ENCODE measurements around the gene MUCL1. TPM values are rescaled to one million over a fixed set of nuclear protein-coding genes. Genes with fewer than 3 reads are reported as not detected.

MUCL1 gene
- total and polyA plus RNA-seq, 2 experiments from 2014 or later: not detected

DNA sequence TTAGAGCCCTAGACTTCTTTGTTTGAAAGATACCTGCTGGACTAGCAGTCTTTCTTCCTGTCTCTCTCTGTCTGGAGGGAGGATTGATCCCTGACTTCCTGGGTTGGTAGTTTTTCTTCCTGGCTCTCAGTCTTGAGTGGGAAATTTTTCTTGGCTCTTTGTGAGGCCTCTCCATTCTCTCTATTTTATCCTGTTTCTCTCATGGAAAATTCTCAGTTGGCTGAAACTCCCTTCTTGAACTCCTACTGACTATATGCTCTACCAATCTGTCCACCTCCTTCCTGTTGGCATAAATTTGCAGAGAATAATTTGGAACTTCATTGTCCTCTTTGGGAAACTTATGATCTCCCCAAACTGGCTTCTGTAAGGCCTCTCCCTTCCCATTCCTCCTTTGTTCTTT is 24.1 kb upstream of the MUCL1 start:
- Histone ChIP-seq H3K4me3 (no peak overlapping the region), H3K9me2 (ENCODE audit: insufficient read depth) (no peaks in the 10 kb centered on the region), H3K27ac (ENCODE audit: low read depth) (no peak overlapping the region), H3K4me1 (ENCODE audit: insufficient read depth) (no peaks in the 10 kb centered on the region), H3K4me2 (no peak overlapping the region), H3K27me3 (ENCODE audit: insufficient read depth) (no peaks in the 10 kb centered on the region), H4K20me1 (replicated peaks; ENCODE audit: insufficient read depth) (no peaks in the 10 kb centered on the region), H2AFZ (peak overlapping the region; percentile 53; the same call in 1 of the 2 replicates), H3K79me2 (replicated peaks; ENCODE audit: insufficient read depth) (no peaks in the 10 kb centered on the region), H3K36me3 (ENCODE audit: insufficient read depth) (no peaks in the 10 kb centered on the region), H3F3A (replicated peaks; ENCODE audit: low read depth) (no peaks in the 10 kb centered on the region)
- Mint-ChIP-seq H3K27me3 (ENCODE audit: insufficient read depth, low read depth, poor library complexity) (peaks cover 2% of the 10 kb centered on the region), H3K4me1 (peaks cover 4% of the 10 kb centered on the region; the same call in 1 of the 3 replicates), H3K9me3 (no peaks in the 10 kb centered on the region), H3K36me3 (ENCODE audit: low read depth) (no peaks in the 10 kb centered on the region), H3K4me3 (no peak overlapping the region), H3K27ac (no peak overlapping the region)
- DNase-seq (ENCODE audit: low spot score) (no peak), ATAC-seq (no peak)
- TF ChIP-seq CREB1 (CRISPR knock-in tag; IDR thresholded peaks at IDR 0.05; ENCODE audit: low read depth) (no peak), ZNF114 (CRISPR knock-in tag; IDR thresholded peaks at IDR 0.05) (no peak), STAT1 (IDR thresholded peaks at IDR 0.05; ENCODE audit: unreplicated experiment) (no peak)
- TF ChIP-seq, protein P1, sequence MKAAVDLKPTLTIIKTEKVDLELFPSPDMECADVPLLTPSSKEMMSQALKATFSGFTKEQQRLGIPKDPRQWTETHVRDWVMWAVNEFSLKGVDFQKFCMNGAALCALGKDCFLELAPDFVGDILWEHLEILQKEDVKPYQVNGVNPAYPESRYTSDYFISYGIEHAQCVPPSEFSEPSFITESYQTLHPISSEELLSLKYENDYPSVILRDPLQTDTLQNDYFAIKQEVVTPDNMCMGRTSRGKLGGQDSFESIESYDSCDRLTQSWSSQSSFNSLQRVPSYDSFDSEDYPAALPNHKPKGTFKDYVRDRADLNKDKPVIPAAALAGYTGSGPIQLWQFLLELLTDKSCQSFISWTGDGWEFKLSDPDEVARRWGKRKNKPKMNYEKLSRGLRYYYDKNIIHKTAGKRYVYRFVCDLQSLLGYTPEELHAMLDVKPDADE (IDR thresholded peaks at IDR 0.05): no peak

DNA sequence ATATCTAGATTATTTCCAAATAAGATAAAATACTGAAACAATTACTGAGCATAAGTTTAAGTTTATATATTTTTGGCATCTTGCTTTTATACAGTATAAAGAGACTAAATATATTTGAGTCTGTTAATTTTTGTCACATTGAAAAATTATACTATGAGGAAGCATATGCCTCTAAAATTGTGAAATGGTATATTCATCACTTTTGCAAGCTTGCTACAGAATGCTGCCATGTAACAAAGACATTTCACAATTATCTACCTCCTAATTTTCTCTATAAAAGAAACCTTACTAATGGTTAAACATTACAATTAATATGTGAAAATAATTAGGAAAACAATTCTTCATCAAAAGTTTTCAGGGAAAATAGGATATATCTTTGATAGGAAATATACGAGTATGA is 22.7 kb upstream of the MUCL1 start:
- H3K36me3 Mint-ChIP-seq (ENCODE audit: low read depth): no peaks in the 10 kb centered on the region
- peaks cover 4% of the 10 kb centered on the region; the same call in 1 of the 3 replicates for H3K4me1 Mint-ChIP-seq
- no peak overlapping the region for H3K27ac Mint-ChIP-seq
- Histone ChIP-seq H3K4me1 (ENCODE audit: insufficient read depth) (no peaks in the 10 kb centered on the region), H3K4me3 (no peak overlapping the region), H3K4me2 (no peak overlapping the region), H2AFZ (no peak overlapping the region), H3K36me3 (ENCODE audit: insufficient read depth) (no peaks in the 10 kb centered on the region), H4K20me1 (replicated peaks; ENCODE audit: insufficient read depth) (no peaks in the 10 kb centered on the region), H3K27me3 (ENCODE audit: insufficient read depth) (no peaks in the 10 kb centered on the region), H3K27ac (ENCODE audit: low read depth) (no peak overlapping the region), H3K79me2 (replicated peaks; ENCODE audit: insufficient read depth) (no peaks in the 10 kb centered on the region), H3F3A (replicated peaks; ENCODE audit: low read depth) (no peaks in the 10 kb centered on the region), H3K9me2 (ENCODE audit: insufficient read depth) (no peaks in the 10 kb centered on the region)
- no peaks in the 10 kb centered on the region for H3K9me3 Mint-ChIP-seq
- no peak for DNase-seq (ENCODE audit: low spot score)
- H3K27me3 Mint-ChIP-seq (ENCODE audit: insufficient read depth, low read depth, poor library complexity): no peaks in the 10 kb centered on the region
- no peak for ATAC-seq
- no peak overlapping the region for H3K4me3 Mint-ChIP-seq
- TF ChIP-seq NANOG (IDR thresholded peaks at IDR 0.05; ENCODE audit: borderline replicate concordance) (no peak), ZNF114 (CRISPR knock-in tag; IDR thresholded peaks at IDR 0.05) (no peak), EZH2phosphoT487 (IDR thresholded peaks at IDR 0.05; ENCODE audit: unreplicated experiment) (no peak), CREB1 (CRISPR knock-in tag; IDR thresholded peaks at IDR 0.05; ENCODE audit: low read depth) (no peak), STAT1 (IDR thresholded peaks at IDR 0.05; ENCODE audit: unreplicated experiment) (no peak)
- TF ChIP-seq, protein P2, sequence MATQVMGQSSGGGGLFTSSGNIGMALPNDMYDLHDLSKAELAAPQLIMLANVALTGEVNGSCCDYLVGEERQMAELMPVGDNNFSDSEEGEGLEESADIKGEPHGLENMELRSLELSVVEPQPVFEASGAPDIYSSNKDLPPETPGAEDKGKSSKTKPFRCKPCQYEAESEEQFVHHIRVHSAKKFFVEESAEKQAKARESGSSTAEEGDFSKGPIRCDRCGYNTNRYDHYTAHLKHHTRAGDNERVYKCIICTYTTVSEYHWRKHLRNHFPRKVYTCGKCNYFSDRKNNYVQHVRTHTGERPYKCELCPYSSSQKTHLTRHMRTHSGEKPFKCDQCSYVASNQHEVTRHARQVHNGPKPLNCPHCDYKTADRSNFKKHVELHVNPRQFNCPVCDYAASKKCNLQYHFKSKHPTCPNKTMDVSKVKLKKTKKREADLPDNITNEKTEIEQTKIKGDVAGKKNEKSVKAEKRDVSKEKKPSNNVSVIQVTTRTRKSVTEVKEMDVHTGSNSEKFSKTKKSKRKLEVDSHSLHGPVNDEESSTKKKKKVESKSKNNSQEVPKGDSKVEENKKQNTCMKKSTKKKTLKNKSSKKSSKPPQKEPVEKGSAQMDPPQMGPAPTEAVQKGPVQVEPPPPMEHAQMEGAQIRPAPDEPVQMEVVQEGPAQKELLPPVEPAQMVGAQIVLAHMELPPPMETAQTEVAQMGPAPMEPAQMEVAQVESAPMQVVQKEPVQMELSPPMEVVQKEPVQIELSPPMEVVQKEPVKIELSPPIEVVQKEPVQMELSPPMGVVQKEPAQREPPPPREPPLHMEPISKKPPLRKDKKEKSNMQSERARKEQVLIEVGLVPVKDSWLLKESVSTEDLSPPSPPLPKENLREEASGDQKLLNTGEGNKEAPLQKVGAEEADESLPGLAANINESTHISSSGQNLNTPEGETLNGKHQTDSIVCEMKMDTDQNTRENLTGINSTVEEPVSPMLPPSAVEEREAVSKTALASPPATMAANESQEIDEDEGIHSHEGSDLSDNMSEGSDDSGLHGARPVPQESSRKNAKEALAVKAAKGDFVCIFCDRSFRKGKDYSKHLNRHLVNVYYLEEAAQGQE (IDR thresholded peaks at IDR 0.05; ENCODE audit: unreplicated experiment): no peak
- TF ChIP-seq, protein P3, sequence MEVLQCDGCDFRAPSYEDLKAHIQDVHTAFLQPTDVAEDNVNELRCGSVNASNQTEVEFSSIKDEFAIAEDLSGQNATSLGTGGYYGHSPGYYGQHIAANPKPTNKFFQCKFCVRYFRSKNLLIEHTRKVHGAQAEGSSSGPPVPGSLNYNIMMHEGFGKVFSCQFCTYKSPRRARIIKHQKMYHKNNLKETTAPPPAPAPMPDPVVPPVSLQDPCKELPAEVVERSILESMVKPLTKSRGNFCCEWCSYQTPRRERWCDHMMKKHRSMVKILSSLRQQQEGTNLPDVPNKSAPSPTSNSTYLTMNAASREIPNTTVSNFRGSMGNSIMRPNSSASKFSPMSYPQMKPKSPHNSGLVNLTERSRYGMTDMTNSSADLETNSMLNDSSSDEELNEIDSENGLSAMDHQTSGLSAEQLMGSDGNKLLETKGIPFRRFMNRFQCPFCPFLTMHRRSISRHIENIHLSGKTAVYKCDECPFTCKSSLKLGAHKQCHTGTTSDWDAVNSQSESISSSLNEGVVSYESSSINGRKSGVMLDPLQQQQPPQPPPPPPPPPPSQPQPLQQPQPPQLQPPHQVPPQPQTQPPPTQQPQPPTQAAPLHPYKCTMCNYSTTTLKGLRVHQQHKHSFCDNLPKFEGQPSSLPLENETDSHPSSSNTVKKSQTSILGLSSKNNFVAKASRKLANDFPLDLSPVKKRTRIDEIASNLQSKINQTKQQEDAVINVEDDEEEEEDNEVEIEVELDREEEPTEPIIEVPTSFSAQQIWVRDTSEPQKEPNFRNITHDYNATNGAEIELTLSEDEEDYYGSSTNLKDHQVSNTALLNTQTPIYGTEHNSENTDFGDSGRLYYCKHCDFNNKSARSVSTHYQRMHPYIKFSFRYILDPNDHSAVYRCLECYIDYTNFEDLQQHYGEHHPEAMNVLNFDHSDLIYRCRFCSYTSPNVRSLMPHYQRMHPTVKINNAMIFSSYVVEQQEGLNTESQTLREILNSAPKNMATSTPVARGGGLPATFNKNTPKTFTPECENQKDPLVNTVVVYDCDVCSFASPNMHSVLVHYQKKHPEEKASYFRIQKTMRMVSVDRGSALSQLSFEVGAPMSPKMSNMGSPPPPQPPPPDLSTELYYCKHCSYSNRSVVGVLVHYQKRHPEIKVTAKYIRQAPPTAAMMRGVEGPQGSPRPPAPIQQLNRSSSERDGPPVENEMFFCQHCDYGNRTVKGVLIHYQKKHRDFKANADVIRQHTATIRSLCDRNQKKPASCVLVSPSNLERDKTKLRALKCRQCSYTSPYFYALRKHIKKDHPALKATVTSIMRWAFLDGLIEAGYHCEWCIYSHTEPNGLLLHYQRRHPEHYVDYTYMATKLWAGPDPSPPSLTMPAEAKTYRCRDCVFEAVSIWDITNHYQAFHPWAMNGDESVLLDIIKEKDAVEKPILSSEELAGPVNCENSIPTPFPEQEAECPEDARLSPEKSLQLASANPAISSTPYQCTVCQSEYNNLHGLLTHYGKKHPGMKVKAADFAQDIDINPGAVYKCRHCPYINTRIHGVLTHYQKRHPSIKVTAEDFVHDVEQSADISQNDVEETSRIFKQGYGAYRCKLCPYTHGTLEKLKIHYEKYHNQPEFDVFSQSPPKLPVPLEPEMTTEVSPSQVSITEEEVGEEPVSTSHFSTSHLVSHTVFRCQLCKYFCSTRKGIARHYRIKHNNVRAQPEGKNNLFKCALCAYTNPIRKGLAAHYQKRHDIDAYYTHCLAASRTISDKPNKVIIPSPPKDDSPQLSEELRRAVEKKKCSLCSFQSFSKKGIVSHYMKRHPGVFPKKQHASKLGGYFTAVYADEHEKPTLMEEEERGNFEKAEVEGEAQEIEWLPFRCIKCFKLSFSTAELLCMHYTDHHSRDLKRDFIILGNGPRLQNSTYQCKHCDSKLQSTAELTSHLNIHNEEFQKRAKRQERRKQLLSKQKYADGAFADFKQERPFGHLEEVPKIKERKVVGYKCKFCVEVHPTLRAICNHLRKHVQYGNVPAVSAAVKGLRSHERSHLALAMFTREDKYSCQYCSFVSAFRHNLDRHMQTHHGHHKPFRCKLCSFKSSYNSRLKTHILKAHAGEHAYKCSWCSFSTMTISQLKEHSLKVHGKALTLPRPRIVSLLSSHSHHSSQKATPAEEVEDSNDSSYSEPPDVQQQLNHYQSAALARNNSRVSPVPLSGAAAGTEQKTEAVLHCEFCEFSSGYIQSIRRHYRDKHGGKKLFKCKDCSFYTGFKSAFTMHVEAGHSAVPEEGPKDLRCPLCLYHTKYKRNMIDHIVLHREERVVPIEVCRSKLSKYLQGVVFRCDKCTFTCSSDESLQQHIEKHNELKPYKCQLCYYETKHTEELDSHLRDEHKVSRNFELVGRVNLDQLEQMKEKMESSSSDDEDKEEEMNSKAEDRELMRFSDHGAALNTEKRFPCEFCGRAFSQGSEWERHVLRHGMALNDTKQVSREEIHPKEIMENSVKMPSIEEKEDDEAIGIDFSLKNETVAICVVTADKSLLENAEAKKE (CRISPR knock-in tag; IDR thresholded peaks at IDR 0.05): no peak
- TF ChIP-seq, protein P4, sequence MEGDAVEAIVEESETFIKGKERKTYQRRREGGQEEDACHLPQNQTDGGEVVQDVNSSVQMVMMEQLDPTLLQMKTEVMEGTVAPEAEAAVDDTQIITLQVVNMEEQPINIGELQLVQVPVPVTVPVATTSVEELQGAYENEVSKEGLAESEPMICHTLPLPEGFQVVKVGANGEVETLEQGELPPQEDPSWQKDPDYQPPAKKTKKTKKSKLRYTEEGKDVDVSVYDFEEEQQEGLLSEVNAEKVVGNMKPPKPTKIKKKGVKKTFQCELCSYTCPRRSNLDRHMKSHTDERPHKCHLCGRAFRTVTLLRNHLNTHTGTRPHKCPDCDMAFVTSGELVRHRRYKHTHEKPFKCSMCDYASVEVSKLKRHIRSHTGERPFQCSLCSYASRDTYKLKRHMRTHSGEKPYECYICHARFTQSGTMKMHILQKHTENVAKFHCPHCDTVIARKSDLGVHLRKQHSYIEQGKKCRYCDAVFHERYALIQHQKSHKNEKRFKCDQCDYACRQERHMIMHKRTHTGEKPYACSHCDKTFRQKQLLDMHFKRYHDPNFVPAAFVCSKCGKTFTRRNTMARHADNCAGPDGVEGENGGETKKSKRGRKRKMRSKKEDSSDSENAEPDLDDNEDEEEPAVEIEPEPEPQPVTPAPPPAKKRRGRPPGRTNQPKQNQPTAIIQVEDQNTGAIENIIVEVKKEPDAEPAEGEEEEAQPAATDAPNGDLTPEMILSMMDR (conservative IDR thresholded peaks at IDR 0.05; ENCODE audit: low read depth in 2 of 2): no peak
